ENCODE measurements around the gene LECT2.

The LECT2 gene

DNA sequence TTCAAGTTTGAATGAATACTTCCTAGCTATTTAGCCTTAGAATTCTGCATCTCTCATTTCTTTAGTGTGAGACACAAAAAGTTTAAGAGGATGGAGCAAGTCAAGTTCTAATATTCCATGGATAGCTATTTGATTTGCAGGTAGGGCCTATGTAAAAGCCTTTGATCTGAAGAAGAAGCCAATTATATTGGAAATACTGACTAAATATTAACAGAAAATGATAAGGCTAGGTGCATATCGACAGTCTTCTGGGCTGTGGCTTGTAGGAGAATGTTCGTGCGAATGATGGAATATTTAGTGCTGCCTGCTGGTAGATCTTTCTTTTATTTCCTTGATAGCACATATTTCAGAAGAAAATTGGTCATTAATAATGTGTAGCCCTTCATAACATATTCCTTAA is at the start of gene LECT2:
LECT2 (minus strand) TSS at position 85 of the 400 bp plus-strand sequence. CDS start 150 bp downstream, outside the sequence.
- no peak for DNase-seq

DNA sequence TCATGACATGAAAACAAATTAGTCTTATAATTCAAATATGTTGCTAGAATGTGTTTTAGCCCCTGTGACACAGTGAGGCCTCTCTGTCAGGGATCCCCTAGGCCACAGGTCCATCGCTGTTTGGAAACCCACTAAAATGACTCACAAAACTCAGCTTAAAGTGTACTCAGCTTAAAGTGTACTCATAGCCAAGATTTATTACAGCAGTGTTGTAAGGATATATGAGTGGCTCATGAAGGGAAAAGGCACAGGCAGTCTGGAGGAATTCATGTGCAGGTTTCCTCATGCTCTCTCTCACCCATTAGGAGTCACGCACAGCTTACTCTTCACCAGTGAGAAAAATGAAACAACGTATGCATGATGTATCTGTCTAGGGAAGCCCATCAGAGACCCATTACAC is 49.7 kb upstream of the LECT2 start:
- no peak for DNase-seq

DNA sequence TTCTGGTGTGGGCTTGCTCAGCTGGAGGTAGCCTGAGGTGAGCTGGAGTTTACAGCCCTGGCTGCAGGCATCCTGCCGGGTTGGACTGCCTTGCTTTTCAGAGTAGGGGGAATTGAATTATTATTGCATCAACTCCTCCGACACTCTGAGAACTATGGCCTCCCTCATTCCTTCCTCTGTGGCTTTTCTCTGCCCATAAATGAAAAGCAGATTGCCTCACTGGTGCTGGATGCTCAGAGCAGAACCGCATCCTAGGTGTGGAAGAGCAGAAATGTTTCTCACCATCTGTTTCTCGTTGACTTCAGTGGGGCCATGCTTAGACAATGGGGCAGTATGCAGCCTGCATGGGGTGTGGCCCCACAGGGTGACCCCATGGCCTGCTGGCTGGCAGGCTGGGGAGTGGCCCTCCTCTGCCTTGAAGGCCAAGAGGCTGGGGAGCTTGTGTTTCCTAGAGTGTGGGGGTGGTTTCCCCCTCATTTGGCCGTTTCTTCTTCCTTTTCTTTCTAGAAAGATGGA is 46.7 kb upstream of the LECT2 start:
- no peak for DNase-seq

DNA sequence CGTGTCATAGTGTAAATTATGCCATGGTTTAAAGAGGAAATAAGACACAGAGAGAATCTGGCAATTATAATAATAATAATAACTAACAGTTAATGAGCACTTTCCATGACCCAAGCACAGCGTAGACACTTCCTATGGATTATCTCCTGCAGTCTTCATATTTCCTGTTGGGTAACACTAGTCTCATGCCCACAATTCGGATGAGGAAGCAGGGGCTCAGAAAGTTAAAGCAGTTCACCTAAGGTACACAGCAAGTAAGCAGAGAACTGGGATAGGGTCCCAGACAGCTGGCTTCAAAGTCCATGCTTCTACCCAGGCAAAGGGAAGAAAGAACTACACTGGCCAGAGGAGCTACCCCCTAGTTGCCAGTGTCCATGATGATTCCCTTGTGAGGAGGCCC is 46.1 kb upstream of the LECT2 start:
- DNase-seq, result no peak

DNA sequence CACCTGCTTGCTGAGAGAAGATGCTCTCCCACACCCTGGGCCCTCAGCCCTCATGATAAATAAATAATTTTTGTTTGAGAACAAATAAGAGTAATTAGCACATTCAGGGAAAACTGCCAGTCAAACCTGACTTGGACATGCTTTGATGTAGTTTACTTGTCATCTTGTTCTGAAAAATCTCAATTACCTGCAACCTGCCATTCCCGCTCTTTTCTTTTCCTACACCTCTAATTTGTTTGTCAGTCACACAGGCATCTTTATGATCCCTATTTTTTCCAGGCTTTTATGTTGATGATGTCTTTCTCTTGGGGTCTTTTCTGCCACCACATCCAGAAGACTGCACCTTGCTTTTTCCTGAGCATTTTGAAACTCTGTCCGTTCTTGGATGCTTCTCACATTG is 45.4 kb upstream of the LECT2 start:
- no peak for DNase-seq

DNA sequence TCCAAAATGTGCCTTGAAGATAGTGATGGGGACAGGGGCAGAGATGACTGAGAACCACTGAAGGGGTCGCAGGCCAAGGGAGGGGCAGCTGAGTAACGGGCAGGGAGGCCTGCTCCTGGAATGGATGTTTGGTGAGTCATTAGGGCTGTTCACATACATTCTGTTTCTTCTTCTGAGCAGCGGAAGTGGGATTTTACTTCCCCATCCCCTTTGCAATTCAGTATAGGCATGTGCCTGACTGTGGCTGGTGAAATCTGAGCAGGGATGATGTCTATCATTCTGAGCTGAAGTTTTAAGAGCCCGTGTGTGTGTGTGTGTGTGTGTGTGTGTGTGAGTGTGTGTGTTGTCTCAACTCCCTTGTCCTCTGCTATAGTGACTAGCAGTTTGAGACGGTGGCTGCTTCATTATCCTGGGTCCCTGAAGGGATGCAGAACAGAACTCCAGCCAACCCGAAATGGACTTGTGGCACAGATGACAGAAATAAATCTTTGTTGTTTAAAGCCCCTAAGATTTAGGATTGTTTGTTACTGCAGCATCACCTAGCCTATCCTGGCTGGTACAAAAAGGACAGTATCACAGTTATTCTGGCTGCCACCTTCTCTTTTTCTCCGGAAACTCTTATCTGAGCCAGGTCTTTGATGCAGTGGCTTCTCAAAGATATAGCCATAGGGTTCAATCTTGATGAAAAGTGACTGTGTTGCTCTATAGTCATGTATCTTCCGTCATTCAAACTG is 44.8 kb upstream of the LECT2 start:
- no peak for DNase-seq

DNA sequence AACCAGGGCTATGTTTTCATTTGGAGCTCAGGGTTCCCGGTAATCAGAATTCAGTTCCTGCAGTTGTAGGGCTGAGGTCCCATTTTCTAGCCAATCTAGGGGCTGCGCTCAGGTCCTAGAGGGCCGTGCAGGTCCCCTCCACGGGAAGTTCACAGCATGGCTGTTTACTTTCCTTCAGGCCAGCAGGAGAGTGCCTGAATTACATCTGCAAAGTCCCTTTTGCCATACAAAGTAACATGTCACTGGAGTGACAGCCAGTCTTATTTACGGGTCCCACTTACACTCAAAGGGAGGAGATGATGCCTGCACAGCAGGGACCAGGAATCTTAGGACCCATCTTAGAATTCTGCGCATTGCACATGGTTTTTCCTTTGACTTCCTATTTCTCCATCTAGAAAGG is 44.1 kb upstream of the LECT2 start:
- DNase-seq, result no peak

DNA sequence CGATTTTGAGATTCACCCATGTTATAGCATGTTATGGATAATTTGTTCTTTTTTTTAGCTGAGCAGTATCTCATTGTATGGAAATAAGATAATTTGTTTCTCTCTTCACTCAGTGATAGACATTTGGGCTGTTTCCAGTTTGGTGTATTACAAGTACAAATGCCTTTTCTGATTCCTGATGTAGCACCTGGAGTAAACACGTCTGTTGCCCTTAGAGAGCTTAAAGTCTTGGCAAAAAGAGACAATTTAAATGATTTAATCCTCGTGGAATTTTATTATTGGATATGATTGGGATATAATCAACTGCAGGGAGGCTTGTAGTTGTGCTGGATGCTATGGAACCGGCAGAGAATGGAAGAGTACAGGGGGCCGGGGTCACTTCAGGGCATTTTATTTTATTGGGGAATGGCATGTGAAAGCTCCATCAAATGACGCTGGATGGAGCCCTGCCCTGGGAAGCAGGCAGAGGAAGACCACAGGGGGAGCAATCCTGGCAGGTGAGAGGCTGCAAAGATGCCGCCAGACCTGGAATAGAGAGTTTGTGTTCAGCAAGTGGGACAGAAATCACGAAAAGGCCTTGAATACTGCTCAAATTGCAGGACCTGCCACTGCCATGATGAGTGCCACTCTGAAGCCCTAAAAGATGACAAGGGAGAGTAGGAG is 43.0 kb upstream of the LECT2 start:
- no peak for DNase-seq

DNA sequence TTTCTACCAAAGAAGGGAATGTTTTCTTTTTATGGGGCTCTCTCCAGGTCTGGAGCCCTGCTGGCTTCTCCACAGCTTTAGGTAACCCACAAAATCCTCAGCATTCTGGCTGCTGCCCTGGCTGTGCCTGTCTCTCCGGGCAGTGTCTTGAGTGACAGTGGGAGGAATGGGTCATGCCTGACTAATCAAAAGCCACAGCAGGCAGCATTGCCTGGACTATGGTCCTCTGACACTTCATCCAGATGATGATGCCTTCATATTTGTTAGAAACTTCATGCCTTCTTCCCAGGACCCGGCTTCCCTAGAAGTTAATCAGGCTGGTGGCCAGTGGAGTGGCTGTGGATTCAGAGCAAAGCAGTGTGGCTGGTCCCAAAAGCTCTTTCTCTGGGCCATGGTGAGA is 41.8 kb upstream of the LECT2 start:
- DNase-seq, result no peak

DNA sequence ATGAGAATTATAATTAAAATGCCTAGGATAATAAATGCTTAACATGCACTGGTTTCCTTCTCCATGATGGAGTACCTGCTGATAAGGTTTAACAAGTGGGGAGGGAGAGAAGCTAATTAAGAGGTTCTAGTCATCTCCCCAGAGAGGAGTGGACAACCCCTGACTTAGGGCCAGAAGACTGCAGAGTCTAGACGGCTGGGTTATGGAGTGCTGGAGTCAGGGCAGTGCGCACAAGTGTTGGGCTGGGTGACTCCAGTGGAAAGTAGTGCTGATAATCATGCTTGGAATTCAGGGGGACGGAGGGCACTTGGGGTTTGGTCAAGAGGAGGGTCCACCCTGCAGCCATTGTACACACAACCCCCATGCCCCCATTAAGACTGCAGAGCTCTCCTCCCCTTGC is 41.2 kb upstream of the LECT2 start:
- DNase-seq, result no peak

DNA sequence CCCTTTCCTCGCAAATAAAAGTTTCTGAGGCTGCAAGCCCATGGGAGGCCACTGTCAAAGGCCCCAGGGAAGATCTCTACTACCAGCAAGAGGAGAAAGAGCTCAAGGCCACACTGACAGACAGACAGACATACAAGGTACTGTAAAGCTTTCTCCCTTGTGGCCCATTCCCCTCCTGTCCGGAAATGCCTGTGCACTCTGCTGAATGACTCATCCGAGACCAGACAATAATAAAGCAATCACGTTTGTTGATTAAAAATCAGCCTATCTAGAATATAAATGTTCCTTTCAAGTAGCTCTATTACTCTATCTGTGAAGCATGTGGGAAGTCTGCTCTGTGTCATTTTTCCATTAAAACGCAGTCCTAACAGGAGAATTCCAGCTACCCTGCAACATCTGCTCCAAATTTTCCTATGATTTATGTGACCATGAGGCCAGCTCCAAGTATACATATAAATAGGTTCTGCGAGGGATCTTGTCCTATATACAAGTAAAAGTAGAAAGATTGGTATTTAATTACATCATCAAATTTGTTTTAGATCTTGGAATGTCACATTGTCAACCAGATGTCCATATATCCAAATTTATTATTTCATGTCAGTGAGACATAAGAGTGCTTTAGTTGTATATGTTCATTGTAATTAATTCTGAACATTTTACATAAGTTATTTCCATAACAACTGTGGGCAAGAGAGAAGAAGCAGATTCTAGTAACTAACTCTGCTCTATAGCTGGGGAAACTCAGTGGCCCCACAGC is 39.3 kb upstream of the LECT2 start:
- no peak for DNase-seq

DNA sequence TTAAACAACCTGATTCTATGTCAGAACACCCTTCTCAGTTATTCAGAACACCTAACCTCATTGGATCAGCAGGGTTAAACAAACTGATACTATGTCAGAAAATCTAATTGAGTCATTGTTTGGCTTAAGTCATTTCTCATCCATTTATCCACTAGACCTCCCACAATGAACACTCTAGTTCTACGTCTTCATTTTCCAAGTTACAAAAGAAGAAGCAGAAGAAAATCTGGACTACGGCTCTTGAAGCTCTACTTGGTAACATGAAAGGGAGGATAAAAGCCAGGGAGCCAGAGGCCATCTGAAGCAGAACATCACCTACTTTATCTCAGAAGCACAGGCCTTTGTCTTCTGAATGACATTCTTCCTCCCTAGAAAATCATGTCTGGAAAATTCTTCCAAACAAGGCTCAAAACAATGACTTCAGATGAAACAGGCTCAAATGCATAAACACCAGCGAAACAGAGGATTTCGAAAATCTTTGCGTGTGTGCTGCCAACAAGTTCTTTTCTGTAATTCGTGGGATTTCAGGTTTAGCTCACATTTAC is 38.6 kb upstream of the LECT2 start:
- no peak for DNase-seq

DNA sequence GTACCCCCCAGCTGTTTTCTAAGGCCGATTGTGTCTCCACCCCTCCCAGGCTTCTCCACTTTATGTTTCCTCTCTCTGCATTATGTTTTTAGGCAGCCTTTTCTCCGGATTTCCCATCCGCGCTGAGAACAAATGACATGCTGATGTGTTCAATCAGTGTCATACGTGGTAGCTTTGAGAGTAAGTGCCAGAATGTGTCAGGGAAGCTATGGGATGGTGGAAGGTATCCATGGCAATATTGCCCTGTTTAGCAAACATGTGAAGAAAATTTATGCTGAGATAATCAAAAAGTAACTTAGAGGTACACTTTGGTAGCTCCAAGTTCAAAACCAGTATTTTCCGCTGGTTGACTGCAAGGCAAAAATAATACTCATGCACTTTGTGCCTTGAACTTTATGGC is 36.6 kb upstream of the LECT2 start:
- DNase-seq, result no peak

DNA sequence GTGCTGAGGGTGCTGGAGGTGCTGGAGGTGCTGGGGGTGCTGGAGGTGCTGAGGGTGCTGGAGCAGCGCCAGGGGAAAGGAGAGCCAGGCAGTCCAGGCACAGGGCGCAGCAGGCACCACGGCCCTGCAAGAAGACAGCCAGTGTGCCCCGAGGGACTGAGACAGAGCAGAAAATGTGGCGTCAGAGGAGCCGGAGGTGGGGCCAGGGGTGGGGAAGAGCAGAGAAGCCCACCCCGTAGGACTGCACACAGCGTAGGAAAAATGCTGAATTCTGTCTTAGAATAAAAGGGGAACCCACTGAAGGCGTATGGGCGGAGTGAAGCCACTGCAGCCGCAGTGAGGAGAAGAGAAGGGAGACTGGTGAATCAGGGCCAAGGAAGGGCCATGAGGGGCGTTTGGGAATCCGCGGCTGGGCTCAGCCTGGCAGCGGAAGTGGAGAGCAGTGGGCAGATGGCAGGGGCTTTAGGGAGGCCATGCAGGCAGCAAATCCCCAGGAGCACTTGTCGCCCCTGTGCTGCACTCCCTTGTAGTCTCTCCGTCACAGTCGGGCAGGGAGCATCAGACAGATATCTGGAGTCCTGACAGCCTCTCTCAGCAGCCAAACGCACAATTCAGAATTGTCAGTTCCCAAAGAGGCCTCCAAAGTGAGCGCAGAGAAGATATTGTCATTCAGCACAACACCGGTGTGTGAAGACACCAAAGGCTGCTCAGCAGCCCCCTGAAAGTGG is 35.9 kb upstream of the LECT2 start:
- DNase-seq, result no peak

DNA sequence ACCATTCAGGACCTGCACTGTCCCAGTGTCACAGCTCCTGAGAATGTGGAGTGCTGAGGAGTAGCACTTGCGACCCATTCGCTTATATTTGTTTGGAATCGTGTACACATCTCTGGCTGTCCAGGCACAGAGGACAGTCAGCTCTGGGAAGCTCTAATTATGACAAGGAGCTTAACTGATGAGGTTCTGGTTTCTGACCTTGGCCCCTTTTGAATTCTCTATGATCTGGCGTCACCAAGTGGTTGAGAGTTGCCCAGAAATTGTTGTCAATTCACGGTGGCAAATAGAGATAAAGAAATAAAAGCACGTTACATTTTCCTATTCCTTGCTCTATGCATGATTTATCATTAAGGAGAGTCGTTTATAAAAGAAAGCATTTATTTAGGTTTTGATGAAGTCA is 34.9 kb upstream of the LECT2 start:
- no peak for DNase-seq

DNA sequence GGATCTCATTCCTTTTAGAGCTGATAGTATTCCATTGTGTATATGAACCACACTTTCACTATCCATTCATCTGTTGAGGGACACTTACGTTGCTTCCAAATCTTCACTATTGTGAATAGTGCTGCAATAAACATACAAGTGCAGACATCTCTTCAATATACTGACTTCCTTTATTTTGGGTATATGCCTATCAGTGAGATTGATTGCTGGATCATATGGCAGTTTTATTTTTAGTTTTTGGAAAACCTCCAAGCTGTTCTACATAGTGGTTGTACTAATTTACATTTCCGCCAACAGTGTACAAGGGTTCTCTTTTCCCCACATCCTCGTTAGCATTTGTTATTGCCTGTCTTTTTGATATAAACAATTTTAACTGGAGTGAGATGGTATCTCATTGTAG is 33.8 kb upstream of the LECT2 start:
- DNase-seq, result no peak

DNA sequence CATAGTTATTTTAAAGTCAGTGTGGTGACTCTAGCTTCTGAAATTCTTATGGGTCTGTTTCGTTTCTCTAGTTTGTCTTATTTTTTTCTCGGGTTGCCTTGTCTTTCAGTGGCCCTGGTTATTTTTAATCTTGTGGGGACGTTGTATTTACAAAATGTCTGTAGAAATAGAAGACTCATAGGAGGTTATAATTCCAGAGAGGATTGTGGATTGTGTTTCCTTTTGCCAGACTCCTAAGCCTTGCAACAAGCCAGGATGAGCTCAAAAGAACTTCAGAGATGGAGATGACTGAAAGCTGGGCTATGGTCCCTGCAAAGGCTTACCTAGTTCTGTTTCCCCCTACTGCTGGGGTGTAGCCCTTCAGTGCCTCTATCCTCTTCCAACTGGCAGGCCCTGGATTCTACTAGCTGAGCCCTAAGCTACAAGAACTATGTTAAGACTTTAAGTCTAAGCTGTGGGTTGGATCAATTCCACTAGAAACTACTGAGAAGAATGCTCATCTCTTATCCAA is 32.2 kb upstream of the LECT2 start:
- DNase-seq, result no peak

DNA sequence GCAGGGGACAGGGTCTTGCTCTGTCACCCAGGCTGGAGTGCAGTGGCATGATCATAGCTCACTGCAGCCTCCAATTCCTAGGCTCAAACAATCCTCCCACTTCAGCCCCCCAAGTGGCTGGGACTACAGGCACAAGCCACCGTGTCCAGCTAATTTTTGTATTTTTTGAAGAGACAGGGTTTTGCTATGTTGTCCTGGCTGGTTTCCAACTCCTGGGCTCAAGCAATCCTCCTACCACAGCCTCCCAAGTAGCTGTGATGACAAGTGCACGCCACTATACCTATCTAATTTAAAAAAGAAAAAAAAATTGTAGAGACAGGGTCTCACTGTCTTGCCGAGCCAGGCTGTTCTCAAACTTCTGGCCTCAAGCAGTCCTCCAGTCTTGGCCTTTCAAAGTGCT is 31.6 kb upstream of the LECT2 start:
- no peak for DNase-seq

DNA sequence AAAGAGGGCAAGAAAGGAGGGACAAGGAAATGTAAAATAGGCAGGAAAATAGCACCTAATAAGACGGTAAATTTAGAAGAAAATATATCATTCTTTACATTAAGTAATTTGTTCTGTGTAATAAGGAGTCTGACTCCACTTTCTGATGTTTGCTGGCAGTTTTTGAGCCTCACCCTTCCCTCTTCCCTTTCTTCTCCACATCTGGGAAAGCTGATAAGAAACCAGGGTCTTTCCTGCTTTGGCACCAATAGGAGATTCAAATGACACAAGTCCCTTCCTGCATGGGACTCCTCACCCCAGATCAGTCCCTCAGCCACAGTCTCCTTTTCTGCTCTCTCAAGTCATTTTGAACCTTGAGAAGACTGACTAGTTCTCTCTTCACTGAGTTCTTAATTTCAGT is 31.2 kb upstream of the LECT2 start:
- no peak for DNase-seq

DNA sequence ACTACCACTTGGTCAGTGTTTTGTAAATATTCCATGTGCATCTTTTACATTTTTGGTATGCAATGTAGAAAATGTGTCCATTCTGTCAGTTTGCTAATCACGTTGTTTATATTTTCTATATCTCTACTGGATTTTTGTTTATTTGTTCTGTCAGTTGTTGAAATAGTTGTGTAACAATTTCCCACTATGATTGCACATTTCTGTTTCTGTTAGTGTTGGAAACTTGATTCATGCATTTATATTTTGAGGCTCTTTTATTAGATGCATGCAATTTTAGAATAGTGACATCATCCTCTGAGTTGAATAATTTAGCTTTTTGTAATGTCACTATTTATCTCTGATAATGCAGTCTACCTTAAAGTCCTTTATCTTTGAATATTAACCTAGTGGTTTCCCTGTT is 25.8 kb upstream of the LECT2 start:
- no peak for DNase-seq

DNA sequence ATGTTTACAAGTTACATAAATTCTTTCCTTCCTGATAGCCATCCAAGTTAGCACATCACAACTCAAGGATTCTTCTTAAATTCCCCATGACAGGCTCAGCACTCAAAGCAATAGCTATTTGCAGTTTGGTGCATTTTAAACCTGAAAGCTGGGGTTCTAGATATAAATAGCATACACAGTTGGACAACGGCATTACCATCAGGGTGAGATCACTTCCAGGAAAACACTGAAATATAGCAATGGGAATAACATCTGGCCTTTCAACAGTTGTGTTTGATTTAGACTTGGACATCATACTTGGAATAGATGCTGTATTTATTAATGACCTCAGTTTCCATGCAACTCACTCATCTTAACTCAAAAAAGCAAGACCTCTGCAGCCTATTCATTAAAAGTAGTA is 24.7 kb upstream of the LECT2 start:
- DNase-seq, result no peak

DNA sequence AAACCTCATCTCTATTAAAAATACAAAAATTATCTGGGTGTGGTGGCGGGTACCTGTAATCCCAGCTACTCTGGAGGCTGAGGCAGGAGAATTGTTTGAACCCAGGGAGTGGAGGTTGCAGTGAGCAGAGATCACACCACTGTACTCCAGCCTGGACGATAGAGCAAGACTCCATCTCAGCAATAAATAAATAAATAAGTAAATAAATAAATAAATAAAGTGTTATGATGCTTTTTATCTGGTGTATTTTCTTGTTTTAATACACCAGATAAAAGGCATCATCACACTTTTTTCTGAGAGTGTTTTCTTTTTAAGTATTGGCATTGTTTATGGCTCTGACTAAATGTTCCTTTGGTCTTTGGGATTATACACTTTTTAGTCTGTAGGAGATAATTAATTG is 24.2 kb upstream of the LECT2 start:
- DNase-seq, result no peak

DNA sequence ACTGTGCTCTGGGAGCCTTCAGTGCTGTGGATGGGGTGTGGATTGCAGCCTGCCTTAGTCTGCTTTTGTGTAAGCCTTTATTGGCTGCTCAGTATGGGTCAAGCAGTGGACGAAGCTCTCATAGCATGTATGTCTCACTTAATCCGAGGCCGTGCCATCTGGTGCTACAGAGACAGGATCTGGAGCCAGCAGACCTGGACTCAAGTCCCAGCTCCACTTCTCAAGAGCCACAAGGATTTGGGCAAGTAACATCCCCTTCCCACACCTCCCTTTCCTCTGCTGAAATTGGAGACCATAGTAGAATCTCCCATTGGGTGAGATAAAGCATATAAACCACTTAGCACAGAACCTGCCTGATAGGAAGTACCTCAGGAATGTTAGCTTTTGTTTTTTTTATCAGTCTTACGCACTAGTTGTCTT is 23.4 kb upstream of the LECT2 start:
- DNase-seq, result no peak
